Measurements from ENCODE around the gene BAG1. TPM values are rescaled to one million over a fixed set of nuclear protein-coding genes. Genes with fewer than 3 reads are reported as not detected.

Gene BAG1
- total RNA-seq, 4 donors from 2014 or later: 52.5 to 93.7 (median 66.2) TPM

DNA sequence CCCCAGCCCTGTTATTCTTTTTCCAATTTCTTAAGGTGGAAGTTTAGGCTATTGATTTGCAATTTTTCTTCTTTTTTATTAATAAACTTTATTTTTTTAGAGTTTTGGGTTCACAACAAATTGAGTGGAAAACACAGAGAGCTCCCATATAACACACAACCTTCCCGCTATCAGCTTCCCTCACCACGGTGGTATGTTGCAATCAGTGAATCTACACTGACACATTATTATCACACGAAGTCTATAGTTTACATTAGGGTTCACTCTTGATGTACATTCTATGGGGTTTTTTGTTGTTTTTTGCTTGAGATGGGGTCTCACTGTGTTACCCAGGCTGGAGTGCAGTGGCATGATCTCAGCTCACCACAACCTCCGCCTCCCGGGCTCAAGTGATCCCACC, 21.0 kb upstream of the BAG1 start:
- ATAC-seq (ENCODE audit: low FRiP score) (no peak), DNase-seq (ENCODE audit: low spot score) (no peak)
- TF ChIP-seq, protein P1, sequence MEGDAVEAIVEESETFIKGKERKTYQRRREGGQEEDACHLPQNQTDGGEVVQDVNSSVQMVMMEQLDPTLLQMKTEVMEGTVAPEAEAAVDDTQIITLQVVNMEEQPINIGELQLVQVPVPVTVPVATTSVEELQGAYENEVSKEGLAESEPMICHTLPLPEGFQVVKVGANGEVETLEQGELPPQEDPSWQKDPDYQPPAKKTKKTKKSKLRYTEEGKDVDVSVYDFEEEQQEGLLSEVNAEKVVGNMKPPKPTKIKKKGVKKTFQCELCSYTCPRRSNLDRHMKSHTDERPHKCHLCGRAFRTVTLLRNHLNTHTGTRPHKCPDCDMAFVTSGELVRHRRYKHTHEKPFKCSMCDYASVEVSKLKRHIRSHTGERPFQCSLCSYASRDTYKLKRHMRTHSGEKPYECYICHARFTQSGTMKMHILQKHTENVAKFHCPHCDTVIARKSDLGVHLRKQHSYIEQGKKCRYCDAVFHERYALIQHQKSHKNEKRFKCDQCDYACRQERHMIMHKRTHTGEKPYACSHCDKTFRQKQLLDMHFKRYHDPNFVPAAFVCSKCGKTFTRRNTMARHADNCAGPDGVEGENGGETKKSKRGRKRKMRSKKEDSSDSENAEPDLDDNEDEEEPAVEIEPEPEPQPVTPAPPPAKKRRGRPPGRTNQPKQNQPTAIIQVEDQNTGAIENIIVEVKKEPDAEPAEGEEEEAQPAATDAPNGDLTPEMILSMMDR (IDR thresholded peaks at IDR 0.05): no peak

DNA sequence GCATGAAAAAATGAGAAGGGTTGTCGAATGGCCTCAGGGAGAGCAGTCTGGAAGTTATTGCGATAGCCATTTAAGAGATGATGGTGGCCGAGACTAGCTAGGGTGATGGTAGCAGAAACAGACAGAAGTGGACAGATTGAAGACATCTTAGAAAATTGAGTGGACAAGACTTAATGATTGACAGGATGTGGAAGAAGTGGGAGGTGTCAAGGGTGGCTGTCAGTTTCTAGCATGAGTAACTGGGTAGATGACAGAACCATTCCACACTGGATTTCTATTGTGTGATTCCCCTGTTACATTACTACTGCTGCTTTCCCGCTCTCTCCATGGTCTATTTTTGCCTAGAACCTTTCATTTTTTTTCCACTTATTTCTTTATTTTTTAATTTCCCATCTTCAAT, 13.0 kb upstream of the BAG1 start:
- ATAC-seq (ENCODE audit: low FRiP score) (no peak), DNase-seq (ENCODE audit: low spot score) (no peak)
- TF ChIP-seq, protein P1 (IDR thresholded peaks at IDR 0.05): no peak

DNA sequence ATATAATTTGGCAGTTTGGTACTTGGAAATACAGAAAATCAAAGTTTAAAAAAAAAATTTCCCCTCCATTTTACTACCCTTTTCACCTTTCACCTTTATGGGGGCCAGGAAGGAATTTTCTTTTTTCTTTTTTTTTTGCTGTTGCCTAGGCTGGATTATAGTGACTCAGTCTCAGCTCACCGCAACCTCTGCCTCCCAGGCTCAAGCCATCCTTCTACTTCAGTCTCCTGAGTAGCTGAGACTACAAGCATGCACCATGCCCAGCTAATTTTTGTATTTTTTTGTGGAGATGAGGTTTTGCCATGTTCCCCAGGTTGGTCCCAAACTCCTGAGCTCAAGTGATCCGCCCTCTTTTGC, 9.4 kb upstream of the BAG1 start:
- DNase-seq (ENCODE audit: low spot score): no peak
- TF ChIP-seq, protein P1 (IDR thresholded peaks at IDR 0.05): no peak

DNA sequence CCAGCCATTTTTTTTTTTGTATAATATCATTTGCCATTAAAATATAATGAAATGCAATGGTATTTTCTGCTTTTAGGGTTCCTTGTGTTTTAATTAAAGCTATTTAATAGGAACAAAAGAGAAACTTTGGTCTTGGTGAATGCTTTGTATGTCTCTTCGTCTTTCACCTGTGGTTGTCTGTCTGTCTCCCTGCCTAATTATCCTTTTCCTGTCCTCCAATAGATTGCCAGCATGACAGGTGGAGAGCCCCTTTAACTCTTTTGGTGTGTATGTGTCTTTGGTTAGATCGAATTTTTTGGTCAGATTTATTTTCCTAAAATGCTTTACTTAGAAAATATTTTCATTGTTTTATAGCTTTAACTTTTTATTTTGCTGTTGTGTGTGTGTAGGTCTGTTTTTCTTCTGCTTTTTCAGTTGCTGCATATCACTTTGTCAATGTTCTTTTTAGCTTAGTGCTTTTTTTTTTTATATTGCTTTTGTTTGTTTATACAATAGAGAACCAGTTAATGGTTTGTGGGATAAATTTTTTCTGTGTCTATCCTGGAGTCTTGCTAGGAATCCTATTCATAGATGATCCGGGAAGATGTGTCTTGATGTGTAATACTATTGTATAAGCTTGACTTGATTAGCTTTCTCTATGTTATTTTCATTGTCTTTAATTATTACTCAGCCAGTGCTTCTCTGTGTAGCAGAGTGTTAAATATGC, 8.9 kb upstream of the BAG1 start:
- DNase-seq (ENCODE audit: low spot score) (no peak), ATAC-seq (ENCODE audit: low FRiP score) (no peak)
- TF ChIP-seq, protein P1 (IDR thresholded peaks at IDR 0.05): no peak

More for the DNA sequence above, 9.4 kb upstream of the BAG1 start:
- no peak for ATAC-seq (ENCODE audit: low FRiP score)

DNA sequence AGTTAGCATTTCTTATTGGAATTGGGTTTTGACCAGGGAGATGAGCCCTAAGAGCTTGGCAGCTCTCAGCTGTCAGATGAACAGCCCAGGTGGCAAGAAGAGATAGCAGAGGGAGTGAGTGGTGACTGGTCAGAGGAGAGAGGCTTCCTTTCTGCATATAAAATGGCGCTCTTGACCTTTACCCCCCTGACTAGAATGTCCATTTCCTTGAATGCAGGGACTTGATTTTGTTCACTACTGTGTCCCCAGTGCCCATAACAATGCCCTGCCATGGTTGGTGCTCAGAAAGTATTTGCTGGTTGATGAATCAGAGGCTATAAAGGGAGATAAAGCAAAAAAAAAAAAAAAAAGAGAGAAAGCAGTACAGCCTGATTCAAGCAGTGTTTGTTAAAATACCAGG, 7.6 kb upstream of the BAG1 start:
- ATAC-seq (ENCODE audit: low FRiP score): no peak
- TF ChIP-seq, protein P1 (IDR thresholded peaks at IDR 0.05): no peak
- DNase-seq (ENCODE audit: low spot score): no peak

DNA sequence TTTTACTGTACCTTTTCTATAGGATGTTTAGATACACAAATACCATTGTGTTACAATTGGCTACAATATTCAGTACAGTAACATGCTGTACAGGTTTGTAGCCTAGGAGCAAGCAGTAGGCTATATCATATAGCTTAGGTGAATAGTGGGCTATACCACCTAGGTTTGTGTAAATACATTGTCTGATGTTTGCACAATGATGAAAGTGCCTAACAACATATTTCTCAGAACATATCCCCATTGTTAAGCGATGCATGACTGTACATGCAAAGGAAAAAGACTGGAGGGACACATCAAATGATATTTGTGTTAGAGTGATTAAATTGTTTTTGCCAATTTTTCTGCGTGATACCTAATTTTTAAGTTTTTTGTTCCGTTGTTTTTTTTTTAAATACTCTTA, 5.6 kb upstream of the BAG1 start:
- TF ChIP-seq, protein P1 (IDR thresholded peaks at IDR 0.05): no peak
- ATAC-seq (ENCODE audit: low FRiP score) (no peak), DNase-seq (ENCODE audit: low spot score) (no peak)

DNA sequence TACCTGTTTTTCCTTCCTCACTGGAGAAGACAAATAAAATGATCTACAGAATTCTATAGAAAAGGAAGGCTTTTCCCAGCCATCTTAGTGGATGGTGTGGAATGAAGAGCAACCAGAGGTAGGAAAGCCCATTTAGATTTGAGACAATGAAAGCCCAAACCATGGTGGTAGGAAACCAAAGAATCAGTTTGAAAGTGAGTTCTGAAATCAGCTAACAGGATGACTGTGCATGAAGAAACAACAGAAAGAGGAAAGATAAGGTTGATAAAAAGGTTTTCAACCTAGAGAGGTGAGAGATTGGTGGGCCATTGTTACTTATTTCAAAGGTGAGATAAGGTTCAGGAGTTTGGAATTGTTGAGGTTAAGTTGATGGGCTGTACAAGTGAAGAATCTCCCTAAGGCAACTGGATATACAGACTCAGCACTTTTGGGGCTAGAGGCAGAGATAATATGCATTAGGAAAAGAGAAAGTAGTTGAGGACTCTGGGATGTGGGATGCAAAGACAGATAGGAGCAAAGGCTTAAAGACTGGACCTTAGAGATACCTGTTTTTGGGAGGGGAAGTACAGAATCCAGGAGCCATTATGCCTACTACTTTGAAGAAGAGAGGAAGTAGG, 2.8 kb upstream of the BAG1 start:
- ATAC-seq (ENCODE audit: low FRiP score): no peak
- TF ChIP-seq, protein P1 (IDR thresholded peaks at IDR 0.05): no peak

More for the DNA sequence above, 2.8 kb upstream of the BAG1 start:
- DNase-seq (ENCODE audit: low spot score): no peak

Measured in omental fat pad (tissue), 4 donors.